Left lung (tissue), 10 donors: ENCODE results near the gene RPL29. TPM values are rescaled to one million over a fixed set of nuclear protein-coding genes. Genes with fewer than 3 reads are reported as not detected.

Experiments used
- ATAC-seq: fragments of 200-7000 bp; cut with Tn5 transposase; one replicate; pipeline ENCODE4 v1.9.1; 2020; ENCODE audit warnings: moderate library complexity
- DNase-seq, 4 donors: peaks; one replicate each; pipeline ENCODE4 v3.0.0-alpha.2; 2013 to 2020
- H3K27ac ChIP-seq, 2 donors: fragments of 200-600 bp; sonication (generic) in 1 of 2; one replicate each; pipeline versions ENCODE4 v1.5.0 to v1.8.0; 2020 to 2021
- H3K27me3 ChIP-seq, 2 donors: fragments of 200-600 bp; sonication (generic) in 1 of 2; one replicate each; pipeline versions ENCODE4 v1.5.0 to v1.8.0; 2020 to 2021
- H3K36me3 ChIP-seq, 2 donors: fragments of 200-600 bp; sonication (generic) in 1 of 2; one replicate each; pipeline versions ENCODE4 v1.5.0 to v1.8.0; 2020 to 2021
- H3K4me1 ChIP-seq, 2 donors: fragments of 200-600 bp; one replicate each; pipeline ENCODE4 v1.8.0; 2021
- H3K4me3 ChIP-seq, 2 donors: fragments of 200-600 bp; sonication (generic) in 1 of 2; one replicate each; pipeline versions ENCODE4 v1.5.0 to v1.8.0; 2020 to 2021; ENCODE audit warnings: mild to moderate bottlenecking in 1 of 2
- H3K9me3 ChIP-seq, 2 donors: fragments of 200-600 bp; sonication (generic) in 1 of 2; one replicate each; pipeline versions ENCODE4 v1.5.0 to v1.8.0; 2020 to 2021
- intact Hi-C, 2 donors: fragments of 100-400 bp; cut with DNase I; formaldehyde crosslinking; loops; one replicate each; pipeline versions ENCODE4 v1.11.2 to v1.14.2; 2022
- polyA plus RNA-seq, 6 donors: library from polyadenylated mRNA; unstranded; fragments of 120-200 nt; gene quantifications; one replicate each; pipeline ENCODE4 v1.2.1, GENCODE V29; 2013; ENCODE audit not compliant: insufficient read length in 6 of 6
- total RNA-seq, 2 donors: library from RNA; stranded (reverse); fragmentation: NEBNext Ultra II Directional; extraction: Animal tissue kit (Norgen Biotek cat#: 25700); gene quantifications; one replicate each; pipeline ENCODE4 v1.2.1, GENCODE V29; 2021
- TF ChIP-seq, protein P1 (sequence below), 2 donors: fragments of 200-600 bp; sonication (generic) in 1 of 2; IDR thresholded peaks; one replicate each; pipeline versions ENCODE4 v1.5.0 to v1.8.0; 2021; ENCODE audit warnings: antibody characterized with exemption in 2 of 2
- donor health status: DM: no; HTN: yes; CAD: no.
- donor health status: DM: no; HTN: no; CAD: no.

Gene RPL29
- total and polyA plus RNA-seq, 8 donors: 854 to 2,169 (median 1,926) TPM

DNA sequence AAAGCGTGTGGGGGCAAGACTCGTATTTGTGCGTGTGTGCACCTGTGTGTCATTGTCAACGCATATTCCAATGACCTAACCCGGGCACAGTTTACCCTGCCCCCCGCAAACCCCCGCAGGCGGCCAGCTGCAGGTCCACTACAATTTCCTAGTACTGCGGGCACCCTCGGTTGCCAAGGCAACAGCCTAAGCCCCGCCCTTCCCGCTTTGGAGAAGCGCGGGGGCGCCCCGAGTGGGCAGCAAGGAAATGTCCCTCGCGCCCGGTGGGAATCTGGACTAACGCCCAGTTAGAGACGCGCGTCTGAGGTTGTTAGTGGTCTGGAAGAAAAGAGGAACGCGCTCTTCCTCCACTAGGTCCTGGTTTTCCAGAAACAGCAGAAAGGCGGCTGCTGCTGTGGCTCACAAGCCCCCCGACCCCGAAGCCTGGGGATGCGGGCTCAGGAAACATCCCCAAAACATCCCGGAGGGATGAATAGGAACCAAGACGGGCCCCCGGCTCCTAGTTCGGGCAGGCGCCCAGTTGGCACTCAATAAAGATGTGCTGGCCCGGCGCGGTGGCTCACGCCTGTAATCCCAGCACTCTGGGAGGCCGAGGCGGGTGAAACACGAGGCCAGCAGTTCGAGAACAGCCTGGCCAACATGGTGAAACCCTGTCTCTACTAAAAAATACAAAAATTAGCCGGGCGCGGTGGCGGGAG lies 19.7 kb downstream of the RPL29 start:
- ATAC-seq (no peak), DNase-seq (peak; percentile 44 to 87 (median 82))
- Histone ChIP-seq H3K4me3 (peak overlapping the region; percentile 76 to 94), H3K9me3 (no peaks in the 10 kb centered on the region), H3K27me3 (no peaks in the 10 kb centered on the region), H3K27ac (peak overlapping the region in 1 of 2 donors; percentile 88), H3K36me3 (no peaks in the 10 kb centered on the region), H3K4me1 (peaks cover 17 to 40% of the 10 kb centered on the region in 2 donors)
- intact Hi-C loops: no loop called here
- TF ChIP-seq, protein P1, sequence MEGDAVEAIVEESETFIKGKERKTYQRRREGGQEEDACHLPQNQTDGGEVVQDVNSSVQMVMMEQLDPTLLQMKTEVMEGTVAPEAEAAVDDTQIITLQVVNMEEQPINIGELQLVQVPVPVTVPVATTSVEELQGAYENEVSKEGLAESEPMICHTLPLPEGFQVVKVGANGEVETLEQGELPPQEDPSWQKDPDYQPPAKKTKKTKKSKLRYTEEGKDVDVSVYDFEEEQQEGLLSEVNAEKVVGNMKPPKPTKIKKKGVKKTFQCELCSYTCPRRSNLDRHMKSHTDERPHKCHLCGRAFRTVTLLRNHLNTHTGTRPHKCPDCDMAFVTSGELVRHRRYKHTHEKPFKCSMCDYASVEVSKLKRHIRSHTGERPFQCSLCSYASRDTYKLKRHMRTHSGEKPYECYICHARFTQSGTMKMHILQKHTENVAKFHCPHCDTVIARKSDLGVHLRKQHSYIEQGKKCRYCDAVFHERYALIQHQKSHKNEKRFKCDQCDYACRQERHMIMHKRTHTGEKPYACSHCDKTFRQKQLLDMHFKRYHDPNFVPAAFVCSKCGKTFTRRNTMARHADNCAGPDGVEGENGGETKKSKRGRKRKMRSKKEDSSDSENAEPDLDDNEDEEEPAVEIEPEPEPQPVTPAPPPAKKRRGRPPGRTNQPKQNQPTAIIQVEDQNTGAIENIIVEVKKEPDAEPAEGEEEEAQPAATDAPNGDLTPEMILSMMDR (IDR thresholded peaks at IDR 0.05): no peak

DNA sequence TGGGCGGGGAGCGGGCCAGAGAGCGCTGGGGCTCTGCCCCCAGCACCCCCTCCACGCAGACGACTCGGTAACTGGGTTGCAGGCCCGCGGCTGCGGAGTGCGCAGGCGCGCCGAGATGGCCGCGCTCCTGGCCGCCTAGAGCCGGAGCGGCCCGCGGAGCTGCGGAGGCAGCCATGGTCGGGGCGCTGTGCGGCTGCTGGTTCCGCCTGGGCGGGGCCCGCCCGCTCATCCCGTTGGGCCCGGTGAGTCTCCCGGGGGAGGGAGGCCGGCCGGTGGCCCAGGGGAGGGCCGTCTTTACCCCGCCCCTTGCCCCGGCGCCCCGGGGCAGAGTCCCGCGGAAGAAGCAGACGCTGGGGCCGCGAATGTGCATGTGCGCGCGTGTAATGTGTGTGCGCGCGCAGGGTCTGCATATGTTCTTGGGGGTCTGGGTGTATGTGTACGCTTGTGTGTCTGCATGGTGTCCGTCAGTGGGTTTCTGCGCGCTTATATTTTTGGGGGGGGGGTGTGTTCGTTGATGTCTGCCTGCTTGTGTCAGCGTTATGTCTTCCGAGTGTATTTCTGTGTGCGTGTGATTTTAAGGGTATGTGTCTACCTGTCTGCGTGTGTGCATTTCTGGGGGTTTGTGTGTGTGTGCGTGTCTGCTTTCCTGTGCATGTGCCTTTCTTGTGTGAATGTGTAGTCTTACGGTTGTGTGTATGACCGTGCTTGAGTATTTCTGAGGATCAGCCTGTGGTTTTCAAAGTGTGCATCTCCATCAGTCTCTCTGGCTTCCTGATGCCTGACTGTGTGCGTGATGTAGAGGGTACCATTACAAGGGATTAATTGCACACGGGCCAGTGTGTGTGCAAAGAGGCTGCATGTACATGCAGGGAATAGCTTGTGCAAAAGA lies 20.5 kb downstream of the RPL29 start, which contains the start of gene ABHD14A:
ABHD14A (plus strand) TSS at position 102 of the 889 bp plus-strand sequence; CDS start at position 174, 72 bp downstream.
- H3K4me3 ChIP-seq: peak within 1 kb of the TSS; percentile 76 to 94
- peaks cover 17 to 40% of the 10 kb centered on the region in 2 donors for H3K4me1 ChIP-seq
- ATAC-seq (peak; percentile 75), DNase-seq (peak; percentile 64 to 95 (median 76))
- H3K36me3 ChIP-seq: no peaks in the 10 kb centered on the region
- intact Hi-C loops: no loop called here
- H3K9me3 ChIP-seq: no peaks in the 10 kb centered on the region
- H3K27ac ChIP-seq: peak within 1 kb of the TSS; percentile 88 to 91
- H3K27me3 ChIP-seq: no peaks in the 10 kb centered on the region
- TF ChIP-seq, protein P1 (IDR thresholded peaks at IDR 0.05): no peak

DNA sequence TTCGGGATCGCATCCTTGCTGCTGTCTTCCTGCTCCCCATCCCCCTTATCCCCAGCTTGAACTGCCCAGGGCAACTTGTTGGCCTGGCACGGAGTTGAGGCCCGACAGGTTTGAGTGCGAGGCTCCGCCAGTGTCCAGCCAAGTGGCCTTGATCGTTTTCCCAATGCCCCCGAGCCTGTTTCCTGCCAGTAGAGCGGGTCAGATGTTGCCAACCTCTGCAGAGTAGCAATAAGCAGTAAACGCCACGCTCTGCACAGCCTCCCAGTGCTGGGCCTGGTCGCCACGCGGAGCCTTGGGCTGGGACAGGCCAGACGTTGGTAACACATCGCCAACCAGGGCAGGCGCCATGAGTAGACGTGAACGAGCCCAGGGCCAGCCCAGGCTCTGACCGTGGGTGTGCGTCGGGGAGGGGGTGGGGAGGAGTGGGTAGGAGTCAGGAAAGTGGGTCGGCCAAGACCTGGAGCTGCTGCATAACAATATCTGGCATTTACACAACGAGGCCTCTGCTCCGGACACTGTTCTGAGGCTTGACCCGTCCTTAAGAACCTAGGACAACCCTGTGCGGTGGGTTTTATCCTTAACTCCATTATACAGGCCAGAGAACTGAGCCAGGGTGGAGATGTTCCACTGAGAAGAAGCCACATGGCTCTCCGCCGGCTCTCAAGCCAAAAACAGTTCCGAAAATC lies 21.3 kb downstream of the RPL29 start:
- H3K36me3 ChIP-seq: no peaks in the 10 kb centered on the region
- H3K4me3 ChIP-seq: peak overlapping the region; percentile 76 to 94
- DNase-seq: peak in 2 of 4 donors; percentile 51 to 84
- H3K9me3 ChIP-seq: no peaks in the 10 kb centered on the region
- ATAC-seq: peak; percentile 29
- H3K4me1 ChIP-seq: peaks cover 17 to 40% of the 10 kb centered on the region in 2 donors
- TF ChIP-seq, protein P1 (IDR thresholded peaks at IDR 0.05): peak; percentile 10 to 48
- intact Hi-C loops: no loop called here
- H3K27me3 ChIP-seq: no peaks in the 10 kb centered on the region
- H3K27ac ChIP-seq: peak overlapping the region; percentile 88 to 91

DNA sequence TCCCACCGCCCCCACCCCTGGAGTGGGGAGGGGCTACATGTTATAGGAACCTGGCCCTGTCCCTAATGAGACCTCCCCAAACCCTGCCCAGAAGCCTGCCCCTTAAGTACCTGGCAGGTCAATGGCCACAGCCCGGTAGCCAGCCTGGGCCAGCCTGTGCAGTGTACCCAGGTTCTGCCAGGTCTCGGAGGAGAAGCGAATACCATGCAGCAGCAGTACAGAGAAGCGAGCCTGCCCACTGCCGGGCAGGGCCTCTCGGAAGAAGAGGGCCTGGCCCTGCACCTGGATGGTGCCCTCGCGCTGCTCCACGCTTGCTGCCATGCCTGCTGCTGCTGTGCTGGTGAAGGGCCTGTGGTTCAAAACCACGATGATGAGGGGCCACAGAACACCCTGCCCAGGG lies 24.3 kb downstream of the RPL29 start:
- intact Hi-C loops: no loop called here
- no peak overlapping the region for H3K4me3 ChIP-seq
- peaks cover 22 to 59% of the 10 kb centered on the region in 2 donors for H3K4me1 ChIP-seq
- TF ChIP-seq, protein P1 (IDR thresholded peaks at IDR 0.05): no peak
- DNase-seq (peak in 1 of 4 donors; percentile 62), ATAC-seq (no peak)
- H3K36me3 ChIP-seq: no peaks in the 10 kb centered on the region
- H3K27ac ChIP-seq: no peak overlapping the region
- H3K27me3 ChIP-seq: peaks cover 0 to 21% of the 10 kb centered on the region in 2 donors
- no peaks in the 10 kb centered on the region for H3K9me3 ChIP-seq
